GM19328 (cell line): ENCODE measurements around the gene MAG.

Experiments used
- ATAC-seq: cut with Tn5 transposase; IDR thresholded peaks from one replicate; pipeline ENCODE4 v1.9.1; 2021; ENCODE audit warnings: mild to moderate bottlenecking, moderate library complexity; ENCODE audit not compliant: unreplicated experiment

The MAG gene

DNA sequence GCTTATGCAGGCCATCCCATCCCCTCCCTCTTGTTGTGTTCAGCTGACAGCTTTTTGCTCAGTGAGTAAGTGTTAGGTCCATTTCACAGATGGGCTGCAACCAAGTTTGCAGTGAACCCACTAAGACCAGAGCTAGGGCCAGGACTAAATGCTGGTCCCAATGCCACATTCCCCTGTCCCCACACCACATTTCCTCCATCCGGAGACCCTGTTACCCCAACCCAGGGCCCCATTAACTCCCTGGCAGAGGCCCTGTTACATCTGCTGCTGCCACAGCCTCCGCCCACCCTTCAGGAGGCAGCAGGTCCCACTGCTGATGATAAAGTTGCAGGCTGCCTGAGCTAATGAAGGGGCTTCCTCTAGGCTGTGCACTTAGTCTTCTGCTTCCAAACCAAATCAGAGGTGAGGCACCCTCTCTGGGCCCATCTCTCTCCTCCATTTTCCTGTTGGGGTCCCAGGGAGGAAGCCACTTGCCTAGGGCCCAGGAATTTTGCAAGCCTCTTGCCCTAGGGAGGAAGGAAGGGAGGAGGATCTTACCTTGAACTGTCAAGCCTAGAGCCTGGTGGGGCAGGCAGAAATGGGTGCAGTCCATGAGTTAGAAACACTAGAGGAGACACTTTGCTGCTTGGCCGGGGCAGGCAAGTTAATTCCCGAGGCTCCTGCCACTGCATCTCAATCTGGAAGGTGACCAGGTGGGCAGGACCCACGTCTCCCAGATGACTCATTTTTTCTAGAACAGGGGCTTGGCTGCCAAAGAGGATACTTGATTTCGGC is 26.6 kb upstream of the MAG start:
- no peak for ATAC-seq

DNA sequence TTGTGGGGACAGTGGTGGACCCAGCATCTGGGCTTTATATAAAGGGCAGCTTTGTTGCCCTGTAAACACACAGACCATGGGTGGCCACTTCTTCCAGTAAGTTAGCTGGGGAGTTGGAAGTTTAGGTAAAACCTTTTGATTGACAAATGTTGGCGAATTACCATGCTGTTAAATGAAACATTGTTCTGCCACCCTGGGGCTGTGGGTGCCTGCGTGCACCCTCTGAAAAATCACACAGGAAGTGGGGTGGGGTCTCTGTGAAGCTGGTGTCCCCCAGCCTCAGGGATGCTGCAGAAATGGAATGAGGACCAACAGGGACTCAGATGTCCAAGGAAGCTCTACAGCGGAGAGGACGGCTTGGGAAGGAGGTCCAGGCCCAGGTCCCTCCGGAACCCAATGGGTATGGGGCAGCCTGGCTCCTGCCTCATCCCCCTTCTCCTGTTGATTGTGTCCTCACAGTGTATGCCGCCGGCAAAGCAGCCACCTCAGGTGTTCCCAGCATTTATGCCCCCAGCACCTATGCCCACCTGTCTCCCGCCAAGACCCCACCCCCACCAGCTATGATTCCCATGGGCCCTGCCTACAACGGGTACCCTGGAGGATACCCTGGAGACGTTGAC is 26.0 kb upstream of the MAG start:
- ATAC-seq = no peak

DNA sequence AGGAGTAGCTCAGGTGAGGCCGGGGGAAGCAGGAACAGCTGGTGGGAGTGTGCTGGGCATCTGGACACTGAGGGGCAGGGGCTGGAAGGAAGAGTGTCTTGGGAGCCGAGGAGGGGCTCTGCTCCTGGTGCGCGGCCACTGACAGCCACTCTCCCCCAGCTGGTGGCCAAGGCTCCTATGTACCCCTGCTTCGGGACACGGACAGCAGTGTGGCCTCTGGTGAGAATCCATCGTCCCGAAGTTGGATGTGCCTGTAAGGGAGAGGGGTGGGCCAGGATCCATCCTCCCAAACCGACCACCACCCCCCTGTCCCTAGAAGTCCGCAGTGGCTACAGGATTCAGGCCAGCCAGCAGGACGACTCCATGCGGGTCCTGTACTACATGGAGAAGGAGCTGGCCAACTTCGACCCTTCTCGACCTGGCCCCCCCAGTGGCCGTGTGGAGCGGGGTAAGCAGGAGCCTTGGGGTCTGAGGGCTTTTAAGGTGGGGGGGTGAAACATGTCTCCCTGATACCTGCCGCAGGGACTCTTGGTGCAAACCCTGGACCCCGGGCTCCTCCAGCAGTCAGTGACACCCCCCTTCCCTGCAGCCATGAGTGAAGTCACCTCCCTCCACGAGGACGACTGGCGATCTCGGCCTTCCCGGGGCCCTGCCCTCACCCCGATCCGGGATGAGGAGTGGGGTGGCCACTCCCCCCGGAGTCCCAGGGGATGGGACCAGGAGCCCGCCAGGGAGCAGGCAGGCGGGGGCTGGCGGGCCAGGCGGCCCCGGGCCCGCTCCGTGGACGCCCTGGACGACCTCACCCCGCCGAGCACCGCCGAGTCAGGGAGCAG is 25.2 kb upstream of the MAG start:
- no peak for ATAC-seq

DNA sequence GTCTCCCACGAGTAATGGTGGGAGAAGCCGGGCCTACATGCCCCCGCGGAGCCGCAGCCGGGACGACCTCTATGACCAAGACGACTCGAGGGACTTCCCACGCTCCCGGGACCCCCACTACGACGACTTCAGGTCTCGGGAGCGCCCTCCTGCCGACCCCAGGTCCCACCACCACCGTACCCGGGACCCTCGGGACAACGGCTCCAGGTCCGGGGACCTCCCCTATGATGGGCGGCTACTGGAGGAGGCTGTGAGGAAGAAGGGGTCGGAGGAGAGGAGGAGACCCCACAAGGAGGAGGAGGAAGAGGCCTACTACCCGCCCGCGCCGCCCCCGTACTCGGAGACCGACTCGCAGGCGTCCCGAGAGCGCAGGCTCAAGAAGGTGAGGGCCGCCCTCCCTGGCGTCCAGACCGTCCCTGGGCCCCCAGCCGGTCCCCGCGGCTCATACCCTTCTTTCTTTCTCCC is 24.6 kb upstream of the MAG start:
- no peak for ATAC-seq

DNA sequence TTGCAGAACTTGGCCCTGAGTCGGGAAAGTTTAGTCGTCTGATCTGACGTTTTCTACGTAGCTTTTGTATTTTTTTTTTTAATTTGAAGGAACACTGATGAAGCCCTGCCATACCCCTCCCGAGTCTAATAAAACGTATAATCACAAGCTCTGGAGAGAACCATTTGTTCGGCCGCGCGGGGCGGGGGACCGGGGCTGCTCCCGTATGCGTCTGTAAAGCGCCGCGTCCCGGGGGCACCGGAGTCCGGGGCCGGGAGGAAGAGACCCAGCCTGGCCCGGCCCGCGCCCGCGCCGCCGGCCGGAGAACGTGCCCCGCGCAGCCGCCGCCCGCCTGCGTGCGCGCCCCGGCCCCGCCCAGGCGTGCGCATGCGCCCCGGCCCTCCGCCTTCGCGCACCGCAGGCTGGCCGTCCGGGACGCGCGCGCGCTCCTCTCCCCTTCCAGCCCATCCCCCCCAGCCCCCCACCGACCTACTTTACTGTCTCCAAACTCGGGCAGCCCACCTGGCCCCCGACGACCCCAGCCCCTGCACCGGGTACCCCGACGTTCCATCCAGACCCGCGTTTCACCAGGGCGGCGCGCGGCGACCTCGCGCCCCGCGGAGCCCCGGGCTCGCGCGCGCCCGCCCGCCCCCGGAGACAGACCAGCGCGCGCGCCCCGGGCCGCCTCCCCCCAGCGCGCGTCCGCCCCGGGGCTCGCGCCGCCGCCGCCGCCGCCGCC is 24.0 kb upstream of the MAG start:
- ATAC-seq = peak; percentile 34

DNA sequence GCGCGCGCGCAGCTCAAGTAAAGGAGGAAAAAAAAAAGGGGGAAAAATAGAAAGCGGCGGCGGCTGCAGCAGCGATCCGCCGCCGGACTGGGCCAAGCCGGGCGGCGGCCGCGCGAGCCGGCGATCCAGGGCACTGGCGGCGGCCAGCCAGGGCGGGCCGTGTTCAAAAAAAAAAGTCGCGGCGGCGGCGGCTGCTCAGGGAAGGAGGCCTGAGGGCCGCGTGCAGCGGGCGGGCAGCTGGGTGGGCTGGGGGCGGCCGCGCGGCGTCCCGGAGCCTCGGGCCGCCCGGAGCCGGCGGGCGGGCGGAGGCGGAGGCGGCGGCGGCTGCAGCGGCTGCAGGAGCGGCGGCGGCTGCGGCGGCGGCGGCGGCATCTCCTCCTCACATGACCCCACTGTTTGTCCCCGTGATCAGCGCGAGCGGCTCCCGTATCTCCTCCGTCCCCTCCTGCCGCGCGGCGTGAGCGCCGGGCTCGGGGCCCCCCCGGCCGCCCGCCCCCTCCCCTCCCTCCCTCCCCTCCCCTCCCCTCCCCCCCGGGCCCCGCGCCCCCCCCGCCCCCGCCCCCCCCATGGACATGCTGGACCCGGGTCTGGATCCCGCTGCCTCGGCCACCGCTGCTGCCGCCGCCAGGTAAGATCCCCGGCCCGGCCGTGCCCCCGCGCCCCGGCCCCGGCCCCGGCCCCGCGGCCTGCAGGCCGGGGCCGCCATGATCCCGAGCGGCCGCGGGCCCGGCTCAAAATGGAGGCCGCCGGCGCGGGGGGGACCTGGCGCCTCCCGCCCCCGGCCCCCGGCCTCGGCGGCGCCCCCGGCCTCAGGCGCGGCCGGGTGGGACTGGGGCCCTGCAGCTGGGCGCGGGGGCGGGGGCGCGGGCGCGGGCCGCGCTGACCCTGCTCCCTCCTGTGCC is 23.2 kb upstream of the MAG start, which contains the start of gene USF2:
Gene USF2, plus strand, starts transcription at position 427 of the 902 bp plus-strand sequence. Its CDS starts 140 bp downstream, at position 567.
- ATAC-seq = peak; percentile 16

DNA sequence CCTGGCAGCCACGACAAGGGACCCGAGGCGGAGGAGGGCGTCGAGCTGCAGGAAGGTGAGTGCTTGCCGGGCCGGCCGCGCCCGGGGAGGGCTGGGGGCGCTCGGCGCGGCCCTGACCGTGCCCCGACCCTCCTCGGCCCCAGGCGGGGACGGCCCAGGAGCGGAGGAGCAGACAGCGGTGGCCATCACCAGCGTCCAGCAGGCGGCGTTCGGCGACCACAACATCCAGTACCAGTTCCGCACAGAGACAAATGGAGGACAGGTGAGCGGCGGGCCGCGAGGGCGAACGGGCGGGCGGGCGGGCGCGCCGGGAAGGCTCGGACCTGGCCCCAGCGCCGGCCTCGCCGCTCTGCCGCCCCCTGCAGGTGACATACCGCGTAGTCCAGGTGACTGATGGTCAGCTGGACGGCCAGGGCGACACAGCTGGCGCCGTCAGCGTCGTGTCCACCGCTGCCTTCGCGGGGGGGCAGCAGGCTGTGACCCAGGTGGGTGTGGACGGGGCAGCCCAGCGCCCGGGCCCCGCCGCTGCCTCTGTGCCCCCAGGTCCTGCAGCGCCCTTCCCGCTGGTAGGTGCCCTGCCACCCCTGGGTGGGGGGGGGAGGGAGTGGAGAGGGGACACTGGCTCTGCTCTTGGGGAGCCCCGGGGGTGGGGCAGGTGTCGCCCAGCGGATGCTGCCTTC is 22.4 kb upstream of the MAG start:
- peak; percentile 34 for ATAC-seq

DNA sequence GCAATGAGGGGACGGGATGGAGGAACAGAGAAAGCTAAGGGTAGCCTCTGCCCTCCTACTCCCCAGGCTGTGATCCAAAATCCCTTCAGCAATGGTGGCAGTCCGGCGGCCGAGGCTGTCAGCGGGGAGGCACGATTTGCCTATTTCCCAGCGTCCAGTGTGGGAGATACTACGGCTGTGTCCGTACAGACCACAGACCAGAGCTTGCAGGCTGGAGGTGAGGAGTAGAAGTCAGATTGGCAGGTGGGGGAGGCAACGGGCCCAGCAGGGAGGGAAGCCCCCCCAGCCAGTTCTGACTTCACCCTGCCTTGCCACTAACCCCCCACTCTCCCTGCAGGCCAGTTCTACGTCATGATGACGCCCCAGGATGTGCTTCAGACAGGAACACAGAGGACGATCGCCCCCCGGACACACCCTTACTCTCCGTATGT is 21.6 kb upstream of the MAG start:
- no peak for ATAC-seq

DNA sequence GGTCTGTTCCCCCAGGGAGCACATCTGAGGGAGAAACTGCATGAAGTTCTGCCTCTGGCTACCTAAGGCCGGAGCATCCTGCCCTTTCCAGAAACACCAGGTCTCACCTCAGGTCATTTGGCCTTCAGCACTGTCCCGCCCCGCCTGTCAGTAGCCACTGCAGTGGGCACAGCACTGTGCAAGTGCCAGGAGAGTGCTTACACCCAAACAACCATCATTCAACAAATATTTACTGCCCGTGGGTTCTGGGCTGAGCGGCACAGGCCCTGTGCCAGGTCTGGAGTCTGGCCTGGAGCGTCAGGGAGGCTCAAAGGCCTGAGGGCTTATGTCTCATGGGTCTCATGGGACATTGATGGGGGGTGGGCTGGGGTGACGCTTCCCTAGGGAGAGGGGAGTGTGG is 20.4 kb upstream of the MAG start:
- ATAC-seq = no peak

DNA sequence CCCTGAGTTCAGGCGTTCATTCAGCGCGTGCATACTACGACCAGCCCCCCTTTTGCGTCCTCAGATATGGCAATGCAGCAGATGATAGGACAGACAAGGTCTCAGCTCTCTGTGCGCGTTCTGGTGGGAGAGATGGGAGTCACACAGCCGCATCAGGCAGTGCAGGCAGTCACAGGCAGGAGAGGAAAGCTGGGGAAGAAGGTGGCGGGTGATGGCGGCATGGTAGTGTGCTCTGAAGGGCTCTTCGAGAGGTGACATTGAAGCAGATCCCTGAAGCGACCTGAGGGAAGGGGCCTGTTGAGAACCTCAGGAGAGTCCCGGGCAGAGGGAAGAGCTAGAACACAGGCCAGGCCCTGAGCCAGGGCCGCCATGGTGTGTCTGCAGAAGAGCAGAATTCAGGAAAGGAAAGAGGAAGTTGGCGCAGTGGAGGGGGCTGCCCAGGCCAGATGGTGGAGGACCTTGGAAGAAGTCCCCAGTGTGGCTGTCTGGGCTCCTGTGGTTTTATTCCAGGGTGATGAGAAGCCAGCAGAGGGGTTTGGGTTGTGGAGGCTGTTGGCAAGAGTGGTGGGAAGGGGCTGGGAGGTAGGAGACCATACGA is 19.7 kb upstream of the MAG start:
- ATAC-seq = no peak

DNA sequence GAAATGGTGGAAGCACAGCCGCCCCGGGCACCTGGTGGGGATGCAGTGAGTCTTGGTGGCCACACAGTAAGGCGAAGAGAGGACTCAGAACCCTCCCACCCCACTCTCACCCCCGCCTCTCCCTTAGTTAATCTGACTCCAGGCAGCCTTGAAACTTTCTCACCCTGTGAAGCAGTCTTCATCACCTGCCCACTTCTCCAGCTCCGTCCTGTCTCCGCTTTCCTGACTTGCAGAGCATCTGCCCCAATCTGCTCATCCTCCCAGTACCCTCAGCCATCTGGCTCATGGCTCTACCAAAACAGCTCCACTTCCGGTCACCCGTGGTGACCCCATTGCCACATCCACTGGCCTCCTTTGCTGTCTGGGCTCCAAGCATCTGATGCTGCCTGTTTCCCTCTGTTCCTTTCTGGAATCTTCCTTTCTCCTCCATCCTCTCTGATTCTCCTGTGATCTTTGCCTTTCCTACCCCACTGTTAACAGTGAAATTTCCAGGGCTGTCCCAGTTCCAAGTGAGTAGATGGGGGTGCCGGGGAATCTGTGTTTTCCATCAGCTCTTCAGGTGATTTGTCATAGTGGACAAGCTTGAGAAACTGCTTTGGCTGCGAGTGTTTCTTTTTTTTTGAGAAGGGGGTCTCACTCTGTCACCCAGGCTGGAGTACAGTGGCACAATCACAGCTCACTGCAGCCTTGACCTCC is 18.9 kb upstream of the MAG start:
- ATAC-seq = no peak

DNA sequence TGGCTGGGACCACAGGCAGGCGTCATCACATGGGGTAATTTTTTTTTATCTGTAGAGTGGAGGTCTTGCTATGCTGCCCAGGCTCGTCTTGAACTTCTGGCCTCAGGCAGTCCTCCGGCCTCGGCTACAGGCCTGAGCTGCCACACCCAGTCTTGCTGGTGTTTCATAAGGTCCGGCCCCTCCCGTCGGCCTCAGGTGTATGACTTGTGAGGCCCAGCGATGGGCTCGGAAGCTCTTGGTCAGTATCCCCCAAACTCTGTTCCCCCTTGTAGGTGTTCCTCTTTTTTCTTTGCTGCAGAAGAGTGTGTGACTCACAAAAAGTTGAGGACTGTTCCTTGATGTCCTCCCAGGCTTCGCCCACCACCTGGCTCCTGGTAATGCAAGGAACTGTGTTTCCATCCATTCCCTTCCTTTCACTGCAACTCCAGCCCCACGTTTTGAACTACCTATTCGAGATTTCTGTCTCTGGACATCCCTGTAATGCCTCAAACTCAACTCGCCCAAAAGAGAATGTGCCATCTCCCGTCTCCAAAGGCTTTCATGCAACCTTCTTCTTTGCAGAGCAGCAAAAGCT is 18.2 kb upstream of the MAG start:
- ATAC-seq = no peak

DNA sequence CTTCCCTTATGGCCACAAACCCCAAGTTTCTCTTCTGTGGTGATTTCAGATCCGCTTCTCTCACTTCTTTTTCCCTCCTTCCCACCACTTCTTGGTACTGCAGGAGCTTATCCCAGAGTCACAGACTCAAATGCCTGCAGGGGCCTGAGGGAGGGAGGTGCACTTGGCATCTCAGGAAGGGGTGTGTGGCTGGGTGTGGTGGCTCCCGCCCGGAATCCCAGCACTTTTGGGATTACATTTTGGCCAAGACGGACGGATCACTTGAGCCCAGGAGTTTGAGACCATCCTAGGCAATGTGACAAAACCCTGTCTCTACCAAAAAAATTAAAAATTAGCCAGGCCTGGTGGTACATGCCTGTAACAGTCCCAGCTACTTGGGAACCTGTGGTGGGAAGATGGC is 17.6 kb upstream of the MAG start:
- no peak for ATAC-seq

DNA sequence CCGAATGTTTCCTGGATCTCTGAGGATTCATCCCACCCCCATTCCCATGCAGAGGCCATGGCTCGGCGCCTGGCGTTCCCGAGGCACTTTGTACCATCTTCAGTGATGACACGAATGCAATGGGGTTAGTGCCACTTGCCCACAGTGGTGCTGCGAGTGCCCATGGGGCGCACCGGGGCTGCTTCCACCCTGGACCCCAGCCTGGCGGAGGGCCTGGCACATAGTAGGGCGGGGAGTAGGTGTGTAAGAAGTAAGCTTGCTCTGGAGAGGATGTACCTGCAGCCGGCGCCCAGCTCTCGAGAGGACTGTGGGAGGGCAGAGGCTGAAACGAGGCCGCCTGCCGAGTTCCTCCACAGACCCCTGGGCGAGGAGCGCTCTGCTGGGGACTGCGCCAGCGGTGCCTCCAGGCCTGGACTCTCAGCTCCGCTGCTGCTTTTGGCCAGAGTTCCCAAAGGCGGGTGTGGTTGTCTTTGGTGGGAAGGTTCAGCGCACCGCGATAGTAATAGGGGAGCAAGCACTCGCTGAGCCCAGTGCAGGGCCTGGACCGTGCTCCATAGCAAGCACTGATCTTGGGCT is 15.2 kb upstream of the MAG start:
- no peak for ATAC-seq

DNA sequence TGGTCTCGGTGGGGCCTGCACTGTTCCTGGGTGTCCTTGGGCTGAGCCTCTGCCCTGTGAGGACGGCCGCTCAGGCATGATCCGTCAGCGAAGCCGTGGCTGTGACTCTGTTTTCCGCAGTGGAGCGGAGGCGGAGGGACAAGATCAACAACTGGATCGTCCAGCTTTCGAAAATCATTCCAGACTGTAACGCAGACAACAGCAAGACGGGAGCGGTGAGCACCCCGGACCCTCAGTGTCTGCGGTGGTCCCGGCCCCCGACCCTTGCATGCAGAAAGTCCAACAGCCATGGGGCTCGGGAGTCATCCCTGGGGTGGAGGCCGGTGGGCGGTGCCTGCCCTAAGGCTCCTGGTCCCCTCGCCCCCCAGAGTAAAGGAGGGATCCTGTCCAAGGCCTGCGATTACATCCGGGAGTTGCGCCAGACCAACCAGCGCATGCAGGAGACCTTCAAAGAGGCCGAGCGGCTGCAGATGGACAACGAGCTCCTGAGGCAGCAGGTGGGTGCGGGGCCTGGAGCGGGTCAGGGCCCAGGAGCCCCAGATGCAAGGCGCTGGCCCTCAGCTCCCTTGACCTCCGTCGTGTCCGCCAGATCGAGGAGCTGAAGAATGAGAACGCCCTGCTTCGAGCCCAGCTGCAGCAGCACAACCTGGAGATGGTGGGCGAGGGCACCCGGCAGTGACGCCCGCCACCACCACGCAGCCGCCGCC is 13.2 kb upstream of the MAG start:
- ATAC-seq = no peak

DNA sequence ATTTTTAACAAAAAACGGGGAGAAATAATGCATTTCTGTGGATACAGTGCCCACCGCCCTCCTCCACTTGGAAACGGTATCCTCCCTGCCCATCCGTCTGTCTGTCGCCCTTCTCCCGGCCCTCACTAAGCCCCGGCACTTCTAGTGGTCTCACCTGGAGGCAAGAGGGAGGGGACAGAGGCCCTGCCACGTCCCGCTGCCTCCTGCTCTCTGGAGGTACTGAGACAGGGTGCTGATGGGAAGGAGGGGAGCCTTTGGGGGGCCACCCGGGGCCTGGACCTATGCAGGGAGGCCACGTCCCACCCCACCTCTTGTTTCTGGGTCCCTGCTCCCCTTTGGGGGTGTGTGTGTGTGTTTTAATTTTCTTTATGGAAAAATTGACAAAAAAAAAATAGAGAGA is 12.6 kb upstream of the MAG start:
- ATAC-seq = no peak
